RWPE1 (cell line): ENCODE measurements around the gene SLC25A21.

Experiments
- CTCF ChIA-PET: fragments of 350-600 bp; sonication (Branson Sonifier 250); formaldehyde crosslinking; extraction: SDS; loops from one replicate; lab custom pipeline; 2021; lab: Yijun Ruan, JAX
- POLR2A ChIA-PET: fragments of 400-600 bp; formaldehyde crosslinking; extraction: SDS; loops from one replicate; lab custom pipeline; 2020; ENCODE audit warnings: antibody characterized with exemption; ENCODE audit not compliant: low non-redundant PET; lab: Yijun Ruan, JAX
- DNase-seq: peaks from one replicate; pipeline ENCODE4 v3.0.0; 2012; ENCODE audit warnings: low spot score
- H3K27ac ChIP-seq: fragments of 450-650 bp; 2 replicates; pipeline ENCODE4 v1.5.1; 2017
- TF ChIP-seq, protein P1 (sequence below): fragments of 450-650 bp; conservative IDR thresholded peaks from 2 replicates; pipeline ENCODE4 v1.5.1; 2017; ENCODE audit warnings: low read depth, mild to moderate bottlenecking

Gene SLC25A21

GRCh38 chr14:36834293-36834692, 338.1 kb downstream of the SLC25A21 start:
- POLR2A ChIA-PET = no interaction called here
- TF ChIP-seq, protein P1, sequence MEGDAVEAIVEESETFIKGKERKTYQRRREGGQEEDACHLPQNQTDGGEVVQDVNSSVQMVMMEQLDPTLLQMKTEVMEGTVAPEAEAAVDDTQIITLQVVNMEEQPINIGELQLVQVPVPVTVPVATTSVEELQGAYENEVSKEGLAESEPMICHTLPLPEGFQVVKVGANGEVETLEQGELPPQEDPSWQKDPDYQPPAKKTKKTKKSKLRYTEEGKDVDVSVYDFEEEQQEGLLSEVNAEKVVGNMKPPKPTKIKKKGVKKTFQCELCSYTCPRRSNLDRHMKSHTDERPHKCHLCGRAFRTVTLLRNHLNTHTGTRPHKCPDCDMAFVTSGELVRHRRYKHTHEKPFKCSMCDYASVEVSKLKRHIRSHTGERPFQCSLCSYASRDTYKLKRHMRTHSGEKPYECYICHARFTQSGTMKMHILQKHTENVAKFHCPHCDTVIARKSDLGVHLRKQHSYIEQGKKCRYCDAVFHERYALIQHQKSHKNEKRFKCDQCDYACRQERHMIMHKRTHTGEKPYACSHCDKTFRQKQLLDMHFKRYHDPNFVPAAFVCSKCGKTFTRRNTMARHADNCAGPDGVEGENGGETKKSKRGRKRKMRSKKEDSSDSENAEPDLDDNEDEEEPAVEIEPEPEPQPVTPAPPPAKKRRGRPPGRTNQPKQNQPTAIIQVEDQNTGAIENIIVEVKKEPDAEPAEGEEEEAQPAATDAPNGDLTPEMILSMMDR = no peak
- CTCF ChIA-PET = no interaction called here
- DNase-seq = no peak
- no peak overlapping the region for H3K27ac ChIP-seq

DNA sequence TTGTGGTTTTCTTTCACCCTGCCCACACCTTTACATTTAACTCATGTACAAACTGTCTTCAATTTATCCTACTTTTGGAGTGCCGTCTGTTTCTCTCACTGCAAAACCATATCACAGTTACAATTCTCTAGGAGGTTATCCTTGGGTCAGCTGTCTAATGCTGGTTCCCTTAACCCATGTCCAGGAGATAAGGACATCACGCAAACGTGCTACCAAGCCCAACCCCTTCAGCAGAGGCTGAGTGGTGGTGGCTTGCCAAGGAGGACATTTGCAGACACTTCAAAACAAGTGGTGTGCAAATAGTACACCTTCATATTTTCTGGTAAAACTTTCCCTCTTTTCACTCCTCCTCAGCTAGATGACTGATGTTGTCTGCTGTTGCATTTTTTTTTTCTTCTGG, 342.9 kb downstream of the SLC25A21 start:
- no peak overlapping the region for H3K27ac ChIP-seq
- TF ChIP-seq, protein P1 = no peak
- POLR2A ChIA-PET = no interaction called here
- CTCF ChIA-PET = interaction anchor here (0.6 to 0.7 kb wide), 2 partner anchors 9 to 47 kb away, joined by 3 to 4 read pairs; no protein-coding TSS in a partner anchor
- DNase-seq = no peak

- DNase-seq = no peak
- TF ChIP-seq, protein P1 = no peak
- CTCF ChIA-PET = interaction anchor here (0.6 kb wide), 1 partner anchor 98 kb away, joined by 4 read pairs; no protein-coding TSS in a partner anchor
- H3K27ac ChIP-seq = no peak overlapping the region
- POLR2A ChIA-PET = no interaction called here
Observed at GRCh38 chr14:36827861-36828260, 344.5 kb downstream of the SLC25A21 start.

DNA sequence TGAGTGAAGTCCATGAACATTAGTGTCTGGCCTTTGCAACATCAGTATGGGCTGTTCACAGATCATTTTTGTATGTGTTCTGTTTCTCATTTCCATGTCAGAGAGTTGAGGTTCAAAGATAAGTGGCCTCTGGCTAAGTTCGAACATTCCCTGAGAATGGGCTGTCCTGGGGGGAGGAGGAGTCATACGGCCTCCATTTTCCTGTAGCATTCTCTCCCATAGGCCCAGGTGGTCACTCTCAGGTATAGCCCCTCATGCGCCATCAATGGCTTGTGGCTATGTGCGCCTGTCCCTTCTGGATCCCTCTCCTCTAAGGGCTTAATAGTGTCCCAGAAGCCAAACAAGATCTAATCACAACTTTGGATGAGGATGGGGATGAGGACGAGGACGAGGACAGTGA, 345.8 kb downstream of the SLC25A21 start:
- no peak overlapping the region for H3K27ac ChIP-seq
- DNase-seq = no peak
- TF ChIP-seq, protein P1 = no peak
- CTCF ChIA-PET = no interaction called here
- POLR2A ChIA-PET = no interaction called here

GRCh38 chr14:36824854-36825253, 347.6 kb downstream of the SLC25A21 start:
- ChIA-PET POLR2A (no interaction called here), CTCF (interaction anchor here (0.7 kb wide), 2 partner anchors 64 to 293 kb away, joined by 3 to 6 read pairs; no protein-coding TSS in a partner anchor)
- no peak overlapping the region for H3K27ac ChIP-seq
- no peak for DNase-seq
- TF ChIP-seq, protein P1 = no peak

DNA sequence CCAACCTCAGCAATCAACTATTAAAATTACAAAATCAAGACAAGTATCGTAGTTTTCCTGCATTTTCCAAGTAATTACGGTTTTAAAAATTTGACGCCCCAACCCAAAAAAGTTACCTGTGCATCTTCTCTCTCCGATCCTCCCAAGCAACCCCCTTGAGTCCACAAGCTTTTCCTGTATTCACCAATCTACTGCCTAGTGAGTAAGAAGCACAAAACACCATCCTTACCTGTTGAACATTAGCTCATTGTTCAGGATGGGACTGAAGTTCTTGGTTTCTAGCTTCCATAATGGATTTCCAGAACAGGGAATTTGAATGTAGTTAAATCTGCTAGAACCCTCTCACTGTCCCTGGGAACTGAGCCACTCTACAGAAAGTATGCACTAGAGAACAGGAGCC, 348.8 kb downstream of the SLC25A21 start:
- CTCF ChIA-PET = no interaction called here
- no peak for DNase-seq
- TF ChIP-seq, protein P1 = no peak
- H3K27ac ChIP-seq = no peak overlapping the region
- POLR2A ChIA-PET = no interaction called here

DNA sequence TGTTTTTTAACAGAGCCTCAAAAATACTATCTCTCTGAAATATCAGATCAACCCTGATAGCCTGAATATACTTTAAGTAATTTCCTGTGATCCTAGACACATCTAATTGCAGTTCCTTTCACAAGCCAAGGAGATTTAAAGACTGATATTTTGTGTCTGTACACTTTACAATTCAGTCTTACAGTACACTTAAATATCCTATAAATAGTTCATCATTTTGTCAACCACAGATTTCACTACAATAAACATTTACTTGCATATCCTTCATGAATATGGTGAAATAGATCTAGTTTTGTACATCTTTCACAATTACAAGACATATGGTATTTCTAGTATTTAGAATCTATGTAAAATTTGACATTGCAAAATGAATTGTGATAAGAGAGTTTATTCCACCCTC, 349.7 kb downstream of the SLC25A21 start:
- CTCF ChIA-PET = no interaction called here
- DNase-seq = no peak
- TF ChIP-seq, protein P1 = no peak
- no peak overlapping the region for H3K27ac ChIP-seq
- POLR2A ChIA-PET = no interaction called here
